Choroid plexus epithelial cell (primary cell): Measurements from ENCODE around the gene SLC25A20.
"Not testable (repeated sequence)": the region's sequence is repeated elsewhere in the genome, so short reads cannot be mapped to it uniquely, and the experiment has no call there.

Experiments used
- DNase-seq: peaks from one replicate; pipeline ENCODE4 v3.0.0-alpha.2; 2010; ENCODE audit warnings: low read depth
- H3K4me3 ChIP-seq: 2 replicates; pipeline ENCODE4 v1.5.1; 2011; ENCODE audit warnings: low read depth, mild to moderate bottlenecking, control low read depth, low read length, moderate library complexity
- TF ChIP-seq, protein P1 (sequence below): conservative IDR thresholded peaks from 2 replicates; pipeline ENCODE4 v1.5.1; 2011; ENCODE audit warnings: low read depth, mild to moderate bottlenecking, control low read depth, inconsistent platforms, low read length, moderate library complexity

The SLC25A20 gene

DNA sequence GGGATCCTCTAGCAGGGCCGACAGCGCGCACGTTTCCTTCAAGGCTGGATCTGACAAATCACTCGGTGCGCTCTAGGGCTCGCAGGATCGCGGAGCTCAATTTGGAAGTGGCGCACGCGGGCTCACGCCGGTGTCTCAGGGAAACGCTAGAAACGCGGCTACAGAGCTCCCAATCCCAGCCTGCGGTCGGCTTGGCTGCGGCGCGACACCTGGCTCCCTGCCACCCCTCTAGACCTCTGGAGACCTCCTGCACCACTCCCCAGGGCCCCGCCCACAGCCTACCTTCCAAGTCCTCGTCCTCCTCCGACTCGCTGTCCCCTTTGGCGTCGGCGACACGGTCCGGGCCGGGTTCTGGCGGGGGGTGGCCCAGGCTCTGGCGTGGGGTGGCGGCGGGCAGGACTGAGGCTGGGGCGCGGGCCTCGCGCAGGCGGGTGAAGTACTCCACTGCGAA, 51.6 kb downstream of the SLC25A20 start:
- H3K4me3 ChIP-seq = peak overlapping the region; percentile 83
- DNase-seq = peak; percentile 68
- TF ChIP-seq, protein P1, sequence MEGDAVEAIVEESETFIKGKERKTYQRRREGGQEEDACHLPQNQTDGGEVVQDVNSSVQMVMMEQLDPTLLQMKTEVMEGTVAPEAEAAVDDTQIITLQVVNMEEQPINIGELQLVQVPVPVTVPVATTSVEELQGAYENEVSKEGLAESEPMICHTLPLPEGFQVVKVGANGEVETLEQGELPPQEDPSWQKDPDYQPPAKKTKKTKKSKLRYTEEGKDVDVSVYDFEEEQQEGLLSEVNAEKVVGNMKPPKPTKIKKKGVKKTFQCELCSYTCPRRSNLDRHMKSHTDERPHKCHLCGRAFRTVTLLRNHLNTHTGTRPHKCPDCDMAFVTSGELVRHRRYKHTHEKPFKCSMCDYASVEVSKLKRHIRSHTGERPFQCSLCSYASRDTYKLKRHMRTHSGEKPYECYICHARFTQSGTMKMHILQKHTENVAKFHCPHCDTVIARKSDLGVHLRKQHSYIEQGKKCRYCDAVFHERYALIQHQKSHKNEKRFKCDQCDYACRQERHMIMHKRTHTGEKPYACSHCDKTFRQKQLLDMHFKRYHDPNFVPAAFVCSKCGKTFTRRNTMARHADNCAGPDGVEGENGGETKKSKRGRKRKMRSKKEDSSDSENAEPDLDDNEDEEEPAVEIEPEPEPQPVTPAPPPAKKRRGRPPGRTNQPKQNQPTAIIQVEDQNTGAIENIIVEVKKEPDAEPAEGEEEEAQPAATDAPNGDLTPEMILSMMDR = no peak

DNA sequence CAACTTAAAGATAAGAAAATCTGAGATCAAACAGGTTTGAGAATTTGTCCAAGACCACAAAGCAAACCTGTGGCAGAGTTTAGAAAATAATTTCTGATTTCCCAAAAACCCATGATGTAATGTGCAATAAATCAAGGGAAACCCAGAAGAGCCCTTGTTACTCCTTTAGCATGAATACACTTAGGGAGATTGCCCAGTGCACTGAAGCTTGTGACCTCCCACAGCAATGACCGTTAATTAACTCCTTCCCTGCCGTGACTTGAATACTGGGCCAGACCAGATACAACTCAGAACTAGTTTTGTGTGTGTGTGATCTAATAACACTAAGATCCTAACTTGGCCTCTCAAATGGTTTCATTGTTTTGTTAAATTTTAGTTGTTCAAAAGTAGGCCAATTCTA, 53.5 kb downstream of the SLC25A20 start:
- DNase-seq = peak; percentile 20
- TF ChIP-seq, protein P1 = no peak

DNA sequence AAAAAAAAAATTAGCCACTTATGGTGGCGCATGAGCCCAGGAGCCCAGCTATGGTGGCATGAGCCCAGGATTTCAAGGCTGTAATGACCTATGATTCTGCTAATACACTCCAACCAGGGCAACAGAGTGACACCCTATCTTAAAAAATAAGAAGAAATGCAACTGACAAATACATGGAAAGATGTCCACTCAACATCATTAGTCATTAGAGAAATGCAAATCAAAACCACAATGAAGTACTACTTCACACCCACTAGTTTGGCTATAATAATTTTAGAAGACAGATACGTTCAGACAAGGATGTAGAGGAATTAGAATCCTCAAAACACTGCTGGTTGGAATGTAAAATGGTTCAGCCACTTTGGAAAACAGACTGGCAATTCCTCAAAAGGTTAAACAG, 61.5 kb downstream of the SLC25A20 start:
- H3K4me3 ChIP-seq = no peak overlapping the region
- TF ChIP-seq, protein P1 = no peak
- no peak for DNase-seq

More for the DNA sequence above, 53.5 kb downstream of the SLC25A20 start:
- no peak overlapping the region for H3K4me3 ChIP-seq

DNA sequence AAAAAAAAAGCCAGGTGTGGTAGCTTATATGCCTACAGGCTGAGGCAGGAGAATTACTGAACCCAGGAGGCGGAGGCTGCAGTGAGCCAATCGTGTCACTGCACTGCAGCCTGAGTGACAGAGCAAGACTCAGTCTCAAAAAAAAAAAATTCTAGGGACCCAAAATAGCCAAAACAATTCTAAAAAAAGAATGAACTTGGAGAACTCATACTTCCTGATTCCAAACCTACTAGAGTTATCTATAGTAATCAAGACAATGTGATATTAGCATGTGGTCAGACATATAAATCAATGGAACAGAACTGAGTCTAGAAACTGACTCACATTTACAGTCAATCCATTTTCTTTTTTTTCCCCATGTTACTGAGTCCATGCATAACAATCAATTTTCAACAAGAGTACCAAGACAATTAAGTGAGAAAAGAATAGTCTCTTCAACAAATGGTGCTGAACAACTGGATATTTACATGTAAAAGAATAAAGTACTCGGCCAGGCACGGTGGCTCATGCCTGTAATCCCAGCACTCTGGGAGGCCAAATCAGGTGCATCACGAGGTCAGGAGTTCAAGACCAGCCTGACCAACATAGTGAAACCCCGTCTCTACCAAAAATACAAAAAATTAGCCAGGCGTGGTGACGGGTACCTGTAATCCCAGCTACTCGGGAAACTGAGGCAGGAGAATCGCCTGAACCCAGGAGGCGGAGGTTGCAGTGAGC, 62.9 kb downstream of the SLC25A20 start:
- DNase-seq = no peak
- TF ChIP-seq, protein P1 = no peak
- H3K4me3 ChIP-seq = no peak overlapping the region

DNA sequence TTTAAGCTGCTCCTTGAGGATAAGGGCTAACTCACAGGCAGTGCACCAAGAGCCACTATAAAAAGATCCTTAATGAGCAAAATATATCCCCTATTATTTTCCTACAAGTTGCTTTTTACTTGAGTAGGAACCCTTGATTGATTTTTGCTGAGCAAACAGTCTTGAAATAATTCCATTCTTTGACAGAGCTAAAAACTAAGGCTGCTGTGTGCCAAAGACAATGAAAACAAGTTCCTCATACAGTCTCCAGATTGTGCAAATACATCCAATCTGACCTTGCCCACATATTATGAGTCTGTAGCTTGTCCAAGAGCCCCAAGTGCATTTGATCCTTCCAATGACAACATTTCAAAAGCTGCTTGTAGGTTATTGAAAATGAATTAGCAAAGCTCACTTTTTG, 66.0 kb downstream of the SLC25A20 start:
- DNase-seq = peak; percentile 40
- H3K4me3 ChIP-seq = no peak overlapping the region
- TF ChIP-seq, protein P1 = no peak

DNA sequence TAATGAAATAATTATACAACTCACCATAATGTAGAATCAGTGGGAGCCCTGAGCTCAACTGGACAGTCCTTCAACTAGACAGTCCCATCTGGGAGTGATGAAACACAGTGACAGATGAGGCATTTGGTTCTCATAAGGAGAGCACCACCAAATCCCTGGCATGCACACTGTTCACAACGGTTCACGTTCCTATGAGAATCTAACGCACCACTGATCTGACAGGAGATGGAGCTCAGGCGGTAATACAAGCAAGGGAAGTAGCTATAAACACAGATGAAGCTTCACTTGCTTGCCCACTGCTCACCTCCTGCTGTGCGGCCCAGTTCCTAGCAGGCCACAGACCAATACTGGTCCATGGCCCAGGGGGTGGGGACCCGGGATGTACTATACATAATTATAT, 68.0 kb downstream of the SLC25A20 start:
- no peak for DNase-seq
- TF ChIP-seq, protein P1 = no peak
- no peak overlapping the region for H3K4me3 ChIP-seq

DNA sequence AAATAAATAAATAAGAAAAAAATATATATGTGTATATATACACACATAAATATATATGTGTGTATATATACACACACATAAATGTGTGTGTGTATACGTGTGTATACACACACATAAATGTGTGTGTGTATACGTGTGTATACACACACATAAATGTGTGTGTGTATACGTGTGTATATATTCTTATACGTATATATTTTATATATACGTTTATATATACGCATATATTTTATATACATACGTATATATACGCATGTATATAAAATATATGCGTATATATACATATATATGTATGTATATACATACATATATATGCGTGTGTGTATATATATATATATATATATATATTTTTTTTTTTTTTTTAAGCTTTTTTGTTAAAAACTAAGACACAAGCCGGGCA, 69.2 kb downstream of the SLC25A20 start:
- not testable (repeated sequence) for DNase-seq, H3K4me3 ChIP-seq

DNA sequence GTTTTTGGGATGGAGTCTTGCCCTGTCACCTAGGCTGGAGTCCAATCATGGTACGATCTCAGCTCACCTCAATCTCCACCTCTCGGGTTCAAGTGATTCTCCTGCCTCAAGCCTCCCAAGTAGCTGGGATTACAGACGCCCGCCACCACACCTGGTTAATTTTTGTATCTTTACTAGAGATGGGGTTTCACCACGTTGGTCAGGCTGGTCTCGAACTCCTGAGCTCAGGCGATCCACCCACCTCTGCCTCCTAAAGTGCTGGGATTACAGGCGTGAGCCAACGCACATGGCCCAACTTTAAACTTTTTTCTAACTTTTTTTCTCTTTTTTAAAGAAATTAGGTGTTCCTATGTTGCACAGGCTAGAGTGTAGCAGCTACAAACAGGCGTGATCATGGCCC, 70.8 kb downstream of the SLC25A20 start:
- DNase-seq, H3K4me3 ChIP-seq: not testable (repeated sequence)
